ENCODE data around the gene HOXB7. TPM values are rescaled to one million over a fixed set of nuclear protein-coding genes. Genes with fewer than 3 reads are reported as not detected.

Gene HOXB7
- total and polyA plus RNA-seq, 7 donors = 0.85 to 3.0 (median 1.6) TPM

GRCh38 chr17:48578616-48579470 is 32.0 kb downstream of the HOXB7 start:
- WGBS, 3 donors = 10 to 14% (median 12%) methylated on average over 42 to 43 of the region's 43 CpGs

GRCh38 chr17:48577946-48578615 is 32.7 kb downstream of the HOXB7 start, which contains the start of gene HOXB4:
Gene HOXB4 (minus strand): TSS chr17:48578350. CDS start chr17:48578319, 31 bp downstream.
- H3K4me1 ChIP-seq = no peaks in the 10 kb centered on the region

More at GRCh38 chr17:48578616-48579470, 32.0 kb downstream of the HOXB7 start:
- Histone ChIP-seq H3K36me3 (ENCODE audit: insufficient read depth in 1 of 2, low read depth in 1 of 2) (no peaks in the 10 kb centered on the region), H3K4me3 (peak overlapping the region; percentile 73), H3K27ac (peak overlapping the region; percentile 65), H3K9me3 (no peaks in the 10 kb centered on the region), H3K27me3 (ENCODE audit: insufficient read depth in 3 of 3, low read length in 2 of 3) (peaks cover 0 to 97% (median 37%) of the 10 kb centered on the region in 3 donors), H3K4me1 (no peaks in the 10 kb centered on the region)
- TF ChIP-seq CTCF (IDR thresholded peaks at IDR 0.05) = no peak
- intact Hi-C loops (cut with DNase I) = no loop called here
- ATAC-seq (peak; percentile 6 to 35 (median 19)), DNase-seq (no peak)

GRCh38 chr17:48577330-48577945 is 33.4 kb downstream of the HOXB7 start:
- H3K4me3 ChIP-seq = peak overlapping the region; percentile 73
- H3K4me1 ChIP-seq = no peaks in the 10 kb centered on the region
- H3K36me3 ChIP-seq (ENCODE audit: insufficient read depth in 1 of 2, low read depth in 1 of 2) = no peaks in the 10 kb centered on the region
- 12 to 14% (median 12%) methylated on average over 13 to 19 of the region's 19 CpGs for WGBS, 3 donors
- no peak for TF ChIP-seq CTCF (IDR thresholded peaks at IDR 0.05)
- no peak for DNase-seq
- peak overlapping the region; percentile 65 for H3K27ac ChIP-seq
- intact Hi-C loops (cut with DNase I) = no loop called here
- no peaks in the 10 kb centered on the region for H3K9me3 ChIP-seq
- H3K27me3 ChIP-seq (ENCODE audit: insufficient read depth in 3 of 3, low read length in 2 of 3) = peaks cover 1 to 91% (median 29%) of the 10 kb centered on the region in 3 donors
- ATAC-seq = no peak

More at GRCh38 chr17:48577946-48578615, 32.7 kb downstream of the HOXB7 start, which contains the start of gene HOXB4:
- H3K36me3 ChIP-seq (ENCODE audit: insufficient read depth in 1 of 2, low read depth in 1 of 2) = no peaks in the 10 kb centered on the region
- peak within 1 kb of the TSS; percentile 73 for H3K4me3 ChIP-seq
- 1 to 3% (median 2%) methylated on average over 34 to 56 of the region's 58 CpGs for whole genome bisulfite sequencing, 3 donors
- peaks cover 0 to 96% (median 33%) of the 10 kb centered on the region in 3 donors for H3K27me3 ChIP-seq (ENCODE audit: insufficient read depth in 3 of 3, low read length in 2 of 3)
- intact Hi-C loops (cut with DNase I) = no loop called here
- no peaks in the 10 kb centered on the region for H3K9me3 ChIP-seq
- ATAC-seq = peak; percentile 57 to 76 (median 60)
- H3K27ac ChIP-seq = peak within 1 kb of the TSS; percentile 65
- DNase-seq = peak; percentile 80 to 81
- TF ChIP-seq CTCF (IDR thresholded peaks at IDR 0.05) = no peak

GRCh38 chr17:48576479-48577309 is 34.1 kb downstream of the HOXB7 start:
- H3K4me3 ChIP-seq = peak overlapping the region; percentile 73
- peak in 2 of 4 donors; percentile 26 to 42 for ATAC-seq
- H3K27me3 ChIP-seq (ENCODE audit: insufficient read depth in 3 of 3, low read length in 2 of 3) = peaks cover 4 to 83% (median 25%) of the 10 kb centered on the region in 3 donors
- peak in 1 of 2 donors; percentile 78 for DNase-seq
- no peaks in the 10 kb centered on the region for H3K4me1 ChIP-seq
- 18 to 24% (median 18%) methylated on average over 32 to 43 of the region's 43 CpGs for WGBS, 3 donors
- no peak for TF ChIP-seq CTCF (IDR thresholded peaks at IDR 0.05)
- intact Hi-C loops (cut with DNase I) = no loop called here
- H3K9me3 ChIP-seq = no peaks in the 10 kb centered on the region
- H3K27ac ChIP-seq = peak overlapping the region; percentile 6
- no peaks in the 10 kb centered on the region for H3K36me3 ChIP-seq (ENCODE audit: insufficient read depth in 1 of 2, low read depth in 1 of 2)

Data from psoas muscle (tissue), 8 donors.